Endothelial cell of hepatic sinusoid (primary cell): ENCODE results near the gene NSF.

ENCODE experiments used
- in situ Hi-C: cut with HindIII; loops from 2 replicates; pipeline ENCODE4 v1.10.0; 2017; ENCODE audit warnings: low sequenced_read_pairs

NSF gene

DNA sequence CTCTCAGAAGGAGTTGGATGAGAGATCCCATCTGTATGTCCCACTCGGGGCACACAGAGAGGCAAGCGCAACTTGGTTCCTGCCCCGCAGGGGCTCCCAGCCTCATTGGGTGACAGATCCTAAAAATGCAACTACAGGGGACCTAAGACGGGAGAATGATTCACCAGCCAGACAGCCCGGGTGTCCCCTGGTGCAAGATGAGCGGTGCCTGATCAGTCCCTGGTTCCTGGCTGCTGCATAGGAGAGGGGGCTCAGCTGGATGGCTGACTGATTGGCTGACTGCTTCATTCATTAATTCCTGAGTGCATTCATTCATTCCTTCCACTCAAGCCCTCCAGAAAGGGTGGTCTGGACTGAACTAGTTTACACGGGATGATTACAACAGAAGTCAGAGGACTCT, 206.1 kb downstream of the NSF start:
- in situ Hi-C loops = no loop called here

DNA sequence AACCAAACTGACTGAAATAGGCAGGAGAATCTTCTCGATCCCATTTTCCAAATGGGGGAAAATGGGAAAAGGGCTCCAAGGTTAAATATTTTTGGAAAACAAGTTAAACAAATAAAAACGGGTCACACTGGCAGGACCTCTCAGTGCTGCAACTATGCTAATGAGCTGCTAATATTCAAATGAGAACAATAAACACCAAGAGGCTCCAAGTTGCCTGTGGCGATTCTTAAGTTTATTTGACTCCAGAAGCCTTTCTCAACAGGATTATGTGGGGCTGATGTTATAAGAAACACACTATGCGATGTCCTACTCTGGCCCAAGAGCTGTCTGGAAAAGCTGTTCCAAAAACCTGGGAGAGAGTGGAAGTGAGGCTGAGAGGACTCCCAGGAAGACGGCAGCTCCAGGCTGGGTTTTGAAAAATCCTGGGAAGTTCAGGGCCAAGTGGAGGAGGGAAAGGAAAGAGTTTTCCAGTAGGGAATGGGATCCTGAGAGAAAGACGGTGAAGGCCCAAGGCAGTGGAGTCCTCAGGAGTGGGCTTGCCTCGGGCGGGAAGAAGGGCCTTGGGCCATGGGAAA, 206.6 kb downstream of the NSF start:
- in situ Hi-C loops = no loop called here

DNA sequence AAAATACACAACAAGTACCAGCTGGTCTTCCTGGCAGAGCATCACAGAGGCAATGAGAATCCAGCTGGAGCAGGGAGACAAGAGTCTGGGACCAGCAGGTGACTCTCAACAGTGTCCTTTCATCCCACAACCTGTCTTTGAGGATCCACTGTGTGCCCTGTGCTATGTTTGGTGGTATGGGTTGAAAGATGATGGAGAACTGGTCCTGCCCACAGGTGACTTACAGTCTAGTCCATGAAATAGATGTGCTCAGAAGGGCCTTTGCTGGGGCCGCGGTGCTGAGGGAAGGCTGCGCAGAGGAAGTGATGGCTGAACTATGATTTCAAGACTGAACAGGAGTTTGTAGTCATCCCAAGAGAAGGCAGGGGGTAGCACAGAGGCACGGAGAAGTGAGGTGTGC, 210.1 kb downstream of the NSF start:
- in situ Hi-C loops = no loop called here

DNA sequence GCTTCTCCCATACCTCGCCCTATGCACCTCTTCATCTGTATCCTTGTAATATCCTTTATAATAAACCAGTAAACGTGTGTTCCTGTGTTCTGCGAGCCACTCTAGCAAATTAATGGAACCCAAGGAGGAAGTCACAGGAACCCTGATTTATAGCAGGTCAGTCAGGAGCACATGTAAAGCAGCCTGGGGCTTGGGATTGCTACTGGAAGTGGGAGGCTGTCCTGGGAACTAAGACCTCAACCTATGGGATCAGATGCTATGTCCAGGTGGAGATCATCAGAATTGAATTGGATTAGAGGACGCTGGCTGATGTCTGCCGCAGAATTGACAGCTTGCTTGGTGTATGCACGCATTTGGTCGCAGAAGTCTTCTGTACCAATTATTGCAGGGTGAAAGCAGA, 212.3 kb downstream of the NSF start:
- in situ Hi-C loops = no loop called here

DNA sequence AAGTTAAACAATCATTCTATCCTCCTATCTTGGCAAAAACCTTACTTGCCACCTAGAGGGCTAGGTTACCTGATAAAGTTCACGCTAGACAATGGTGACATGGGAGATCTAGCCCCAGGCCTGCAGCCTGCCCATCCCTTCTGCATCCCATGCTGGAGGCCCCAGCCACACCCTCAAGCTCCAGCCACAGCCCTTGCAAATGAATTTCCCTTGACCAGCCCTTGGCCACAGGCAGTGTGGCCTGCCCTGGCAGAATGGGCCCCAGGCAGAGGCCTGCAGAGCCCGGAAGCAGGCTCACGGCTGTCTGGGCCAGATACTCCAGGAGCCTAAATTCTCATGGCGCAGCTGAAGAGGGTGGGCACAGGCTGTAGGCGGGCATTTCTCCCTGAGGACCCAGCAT, 213.1 kb downstream of the NSF start:
- in situ Hi-C loops = no loop called here

DNA sequence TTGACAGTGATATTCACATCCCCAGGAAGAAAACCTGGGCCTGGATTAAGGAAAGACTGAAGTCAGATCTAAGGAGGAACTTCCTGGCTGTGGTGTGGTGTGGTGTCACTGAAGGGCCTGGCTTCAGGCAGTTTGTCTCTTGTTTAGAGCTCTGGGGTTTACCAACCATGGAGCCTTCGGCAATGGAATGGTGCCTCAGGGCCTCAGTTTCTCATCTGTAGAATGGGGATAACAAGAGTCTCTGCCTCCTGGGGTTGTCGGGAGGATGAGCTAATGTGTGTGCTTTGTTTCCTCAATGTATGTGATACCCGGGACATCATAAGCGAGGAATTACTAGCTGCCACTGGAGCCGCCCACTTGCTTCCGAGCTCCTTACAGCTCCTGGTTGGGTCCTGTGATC, 215.3 kb downstream of the NSF start:
- in situ Hi-C loops = no loop called here
